GM18508 (cell line): ENCODE data around the gene AFAP1L2.

ENCODE experiments used
- ATAC-seq: cut with Tn5 transposase; IDR thresholded peaks from one replicate; pipeline ENCODE4 v1.9.1; 2021; ENCODE audit warnings: moderate number of reproducible peaks; ENCODE audit not compliant: insufficient read depth, unreplicated experiment

The AFAP1L2 gene

GRCh38 chr10:114279289-114279688, 125.0 kb downstream of the AFAP1L2 start:
- ATAC-seq = no peak

GRCh38 chr10:114278884-114279191, 125.5 kb downstream of the AFAP1L2 start:
- no peak for ATAC-seq

- no peak for ATAC-seq
Observed at GRCh38 chr10:114278140-114278883, 126.0 kb downstream of the AFAP1L2 start.

- ATAC-seq = no peak
Observed at GRCh38 chr10:114276671-114277070, 127.6 kb downstream of the AFAP1L2 start.

- ATAC-seq = no peak
Observed at GRCh38 chr10:114276066-114276465, 128.2 kb downstream of the AFAP1L2 start.

DNA sequence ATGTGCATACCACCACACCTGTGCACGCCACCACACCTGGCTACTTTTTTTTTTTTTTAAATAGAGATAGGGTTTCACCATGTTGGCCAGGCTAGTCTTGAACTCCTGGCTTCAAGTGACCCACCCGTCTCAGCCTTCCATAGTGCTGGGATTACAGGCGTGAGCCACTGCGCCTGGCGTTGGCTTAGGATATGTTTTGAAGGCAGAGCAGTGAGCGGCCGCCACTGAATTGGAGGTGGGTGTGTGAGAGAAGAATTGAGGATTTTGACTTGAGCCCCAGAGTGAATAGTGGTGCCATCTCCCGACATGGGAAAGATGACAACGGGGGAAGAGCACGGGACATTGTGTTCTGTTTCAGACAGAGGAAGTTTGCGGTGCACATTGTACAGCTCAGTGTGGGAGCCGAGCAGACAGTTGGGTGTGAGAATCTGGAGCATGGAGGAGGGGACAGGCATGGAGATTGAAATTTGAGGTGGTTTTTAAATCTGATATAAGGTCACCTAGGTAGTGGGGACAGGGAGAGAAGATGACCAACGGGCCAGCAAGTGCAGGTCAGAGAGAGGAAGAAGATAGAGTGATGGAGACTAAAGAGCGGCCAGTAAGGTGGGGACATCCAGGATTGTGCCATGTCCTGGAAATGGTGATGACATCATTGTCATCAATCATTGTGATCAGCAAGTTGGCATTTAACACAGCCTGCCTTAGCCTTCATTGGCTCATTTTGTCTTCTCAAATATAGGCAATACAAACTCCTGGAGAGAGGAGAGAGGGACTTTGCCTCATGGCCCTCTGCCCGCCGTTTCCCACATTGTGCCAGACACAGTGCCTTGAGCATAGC, 129.5 kb downstream of the AFAP1L2 start:
- no peak for ATAC-seq

DNA sequence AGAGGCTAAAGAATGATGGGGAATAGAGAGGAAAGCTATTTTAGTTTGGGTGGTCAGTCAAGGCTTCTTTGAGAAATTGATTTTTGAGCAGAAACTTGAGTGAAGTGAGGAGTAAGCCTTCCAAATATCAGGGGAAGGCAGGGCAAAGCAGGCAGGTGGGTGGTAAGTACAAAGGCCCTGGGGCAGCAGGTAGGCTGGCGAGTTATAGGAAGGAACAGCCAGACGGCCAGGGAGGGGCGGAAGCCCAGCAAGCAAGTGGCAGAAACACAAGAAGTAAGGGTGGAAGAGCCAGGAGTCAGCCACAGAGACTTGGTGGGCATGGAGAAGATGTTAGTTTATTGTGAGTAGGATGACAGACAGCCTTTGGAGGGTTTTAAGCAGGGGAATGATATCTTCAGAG, 130.4 kb downstream of the AFAP1L2 start:
- ATAC-seq = no peak

DNA sequence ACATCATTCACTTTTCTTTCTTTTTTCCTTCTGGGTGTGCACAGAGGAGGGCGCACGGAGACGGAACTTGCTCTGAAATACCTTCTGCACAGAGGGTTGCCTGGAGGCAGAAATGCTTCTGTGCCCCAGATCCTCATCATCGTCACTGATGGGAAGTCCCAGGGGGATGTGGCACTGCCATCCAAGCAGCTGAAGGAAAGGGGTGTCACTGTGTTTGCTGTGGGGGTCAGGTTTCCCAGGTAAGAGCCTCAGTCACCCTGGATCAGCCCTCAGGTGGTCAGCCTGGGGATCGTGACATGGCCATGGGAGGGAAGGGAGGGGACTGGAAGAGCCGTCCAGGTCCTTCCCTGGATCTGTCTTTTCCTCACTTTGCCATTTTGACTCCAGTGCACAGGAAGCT, 131.6 kb downstream of the AFAP1L2 start:
- ATAC-seq = no peak

- ATAC-seq = no peak
Observed at GRCh38 chr10:114271779-114272167, 132.5 kb downstream of the AFAP1L2 start.

DNA sequence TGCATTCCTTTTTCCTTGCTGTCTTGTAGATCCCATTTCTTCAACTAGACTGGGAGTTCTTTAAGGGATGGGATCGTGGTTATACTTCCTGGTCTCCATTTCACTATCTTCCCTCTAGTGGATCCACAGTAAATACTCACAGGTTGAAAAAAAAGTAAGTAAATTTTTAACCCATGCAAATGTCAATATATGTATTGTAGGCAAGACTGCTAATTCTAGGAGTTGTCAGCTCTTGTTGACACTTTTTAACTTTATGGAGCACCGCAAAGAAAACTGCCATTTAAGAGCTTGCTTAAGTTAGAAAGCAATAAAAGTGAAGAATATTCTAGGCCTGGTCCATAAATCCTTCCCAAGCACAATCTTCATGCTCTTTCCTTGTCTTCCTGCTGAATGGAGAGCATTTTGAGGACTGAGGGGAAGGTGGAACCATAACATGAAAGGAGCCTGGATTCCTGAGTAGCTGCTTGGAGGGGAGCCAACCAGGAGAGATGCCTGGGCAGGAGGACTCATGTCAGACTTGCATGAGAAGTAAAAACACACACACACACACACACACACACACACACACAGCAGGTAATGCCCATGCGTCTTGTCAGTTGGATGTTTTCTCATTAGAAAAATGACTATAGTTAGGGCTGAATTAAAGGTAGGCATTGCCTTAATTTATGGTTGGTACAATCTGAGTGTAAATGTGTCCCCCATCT, 133.1 kb downstream of the AFAP1L2 start:
- no peak for ATAC-seq

GRCh38 chr10:114266521-114266920, 137.8 kb downstream of the AFAP1L2 start:
- no peak for ATAC-seq

- no peak for ATAC-seq
Observed at GRCh38 chr10:114265392-114266053, 138.8 kb downstream of the AFAP1L2 start.

GRCh38 chr10:114262496-114262895, 141.8 kb downstream of the AFAP1L2 start:
- no peak for ATAC-seq

- no peak for ATAC-seq
Observed at GRCh38 chr10:114261076-114261475, 143.2 kb downstream of the AFAP1L2 start.

DNA sequence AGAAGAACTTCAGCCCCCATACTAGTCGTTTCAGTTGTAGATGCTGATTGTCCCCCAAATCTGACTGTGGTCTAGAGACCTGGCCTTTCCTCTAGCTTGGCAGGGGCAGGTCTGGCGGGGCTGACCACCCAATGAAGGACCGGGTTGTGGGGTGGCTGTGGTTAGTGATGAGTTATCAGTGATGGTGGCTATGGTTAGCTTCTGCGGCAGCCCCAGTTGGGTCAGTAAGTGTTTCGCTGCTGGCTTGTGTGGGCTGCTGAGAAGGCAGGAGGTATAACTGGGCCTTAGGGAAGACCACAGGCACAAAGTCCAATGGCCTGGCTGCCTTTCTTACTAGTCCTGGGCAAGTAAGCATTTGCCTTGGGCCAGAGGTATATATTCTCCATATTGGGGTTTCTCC, 143.9 kb downstream of the AFAP1L2 start:
- ATAC-seq = no peak

GRCh38 chr10:114259824-114260223, 144.5 kb downstream of the AFAP1L2 start:
- no peak for ATAC-seq

DNA sequence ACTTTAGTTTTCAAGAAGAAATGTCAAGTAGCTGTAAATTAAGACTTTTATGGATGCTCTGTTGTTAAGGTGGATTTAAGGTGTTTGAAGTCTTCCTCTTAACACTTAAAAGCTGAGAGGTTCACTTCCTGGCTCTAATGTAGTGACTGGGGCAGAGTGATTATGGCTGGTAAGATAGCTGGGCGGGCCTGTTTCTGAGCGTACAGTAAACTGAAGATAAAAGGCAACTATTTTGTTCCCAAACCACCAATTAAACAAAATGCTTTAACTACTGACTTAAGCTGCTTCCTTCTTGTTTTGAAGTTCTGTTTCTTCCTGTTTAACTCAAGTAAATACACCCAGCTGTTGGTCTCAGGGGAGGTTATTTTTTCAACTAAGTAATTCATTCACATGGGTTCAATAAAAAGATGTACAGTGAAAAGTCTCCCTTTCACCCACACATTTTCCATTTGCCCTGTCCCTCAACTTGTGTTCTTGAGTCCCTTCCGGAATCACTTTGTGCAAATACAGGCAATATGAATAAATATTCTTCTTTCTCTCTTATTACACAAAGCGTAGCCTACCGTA, 145.9 kb downstream of the AFAP1L2 start:
- no peak for ATAC-seq

- no peak for ATAC-seq
Observed at GRCh38 chr10:114257498-114257897, 146.8 kb downstream of the AFAP1L2 start.

DNA sequence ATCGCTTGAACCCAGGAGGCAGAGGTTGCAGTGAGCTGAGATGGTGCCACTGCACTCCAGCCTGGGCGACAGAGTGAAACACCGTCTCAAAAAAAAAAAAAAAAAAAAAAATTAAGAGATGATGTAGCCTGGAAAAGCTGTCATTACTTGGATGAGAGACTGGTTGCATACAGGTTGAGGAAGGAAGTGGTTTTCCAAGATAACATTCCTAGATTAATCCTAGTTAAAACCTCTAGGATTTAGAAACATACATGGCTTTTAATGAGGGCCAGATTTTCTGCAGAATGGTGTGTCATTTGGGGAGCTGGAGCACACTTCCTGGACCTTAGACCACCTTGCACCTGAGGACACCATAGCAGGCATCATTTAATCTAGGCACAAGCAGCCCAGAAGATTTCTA, 147.5 kb downstream of the AFAP1L2 start:
- ATAC-seq = no peak

DNA sequence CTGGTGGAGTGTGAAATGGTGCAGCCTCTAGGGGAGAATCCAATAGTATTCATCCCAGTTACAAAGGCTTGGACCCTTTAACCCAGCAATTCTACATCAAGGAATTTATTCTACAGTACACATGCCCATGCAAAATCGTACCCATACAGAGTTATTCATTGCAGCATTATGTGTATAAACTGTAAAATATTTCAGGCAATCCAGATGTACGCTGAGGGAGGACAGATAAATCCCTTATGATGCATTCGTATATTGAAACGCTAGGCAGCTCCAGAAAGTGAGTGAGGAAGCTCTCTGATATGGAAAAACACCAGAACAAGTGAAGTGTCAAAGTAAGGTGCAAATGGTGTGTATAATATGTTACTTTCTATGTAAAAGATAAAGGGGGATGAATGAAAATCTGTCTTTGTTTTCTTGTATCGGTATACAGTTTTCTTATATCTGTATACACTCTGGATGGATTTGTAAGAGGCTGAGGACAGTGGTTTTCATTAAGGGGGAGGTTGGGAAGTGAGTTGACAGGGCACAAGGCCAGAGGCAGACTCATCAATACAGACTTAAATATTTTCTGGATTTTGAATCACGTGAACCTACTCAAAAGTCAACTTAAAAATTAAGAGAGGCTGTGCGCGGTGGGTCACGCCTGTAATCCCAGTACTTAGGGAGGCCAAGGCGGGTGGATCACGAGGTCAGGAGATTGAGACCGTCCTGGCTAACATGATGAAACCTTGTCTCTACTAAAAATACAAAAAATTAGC, 148.1 kb downstream of the AFAP1L2 start:
- ATAC-seq = no peak
